Cortex of kidney (tissue), 1 donor: Measurements from ENCODE around the gene STH.
"Not testable (repeated sequence)": the region's sequence is repeated elsewhere in the genome, so short reads cannot be mapped to it uniquely, and the experiment has no call there.

ENCODE experiments used
- DNase-seq: peaks from one replicate; lab custom pipeline; 2025; lab: John Stamatoyannopoulos, UW

The STH gene

GRCh38 chr17:46006082-46006481, 7.0 kb downstream of the STH start:
- DNase-seq = not testable (repeated sequence)

GRCh38 chr17:46007461-46007965, 8.5 kb downstream of the STH start:
- DNase-seq = no peak

- DNase-seq = no peak
These were observed 9.5 kb downstream of the STH start for GRCh38 chr17:46008591-46008990.

GRCh38 chr17:46009681-46010596, 10.9 kb downstream of the STH start:
- no peak for DNase-seq

GRCh38 chr17:46010597-46011186, 11.6 kb downstream of the STH start:
- DNase-seq = no peak

- DNase-seq = no peak
These were observed 12.9 kb downstream of the STH start for GRCh38 chr17:46011711-46012505.

- DNase-seq = no peak
These were observed 13.5 kb downstream of the STH start for GRCh38 chr17:46012506-46013079.

GRCh38 chr17:46013127-46013501, 14.1 kb downstream of the STH start:
- no peak for DNase-seq

GRCh38 chr17:46013502-46014165, 14.6 kb downstream of the STH start:
- DNase-seq = no peak

- not testable (repeated sequence) for DNase-seq
These were observed 20.4 kb downstream of the STH start for GRCh38 chr17:46019408-46019925.

GRCh38 chr17:46020023-46020761, 21.1 kb downstream of the STH start:
- DNase-seq = no peak

GRCh38 chr17:46020998-46021397, 21.9 kb downstream of the STH start:
- DNase-seq = no peak

GRCh38 chr17:46023366-46023765, 24.3 kb downstream of the STH start:
- DNase-seq = not testable (repeated sequence)

- DNase-seq = no peak
These were observed 24.8 kb downstream of the STH start for GRCh38 chr17:46023783-46024388.

- DNase-seq = no peak
These were observed 25.5 kb downstream of the STH start for GRCh38 chr17:46024590-46024989.

GRCh38 chr17:46025060-46025459, 26.0 kb downstream of the STH start:
- DNase-seq = no peak

- no peak for DNase-seq
These were observed 26.6 kb downstream of the STH start for GRCh38 chr17:46025510-46026165.

- DNase-seq = no peak
These were observed 27.4 kb downstream of the STH start for GRCh38 chr17:46026166-46027047.
